Measurements from ENCODE around the gene MBD2. TPM values are rescaled to one million over a fixed set of nuclear protein-coding genes. Genes with fewer than 3 reads are reported as not detected.
"Not testable (repeated sequence)": the region's sequence is repeated elsewhere in the genome, so short reads cannot be mapped to it uniquely, and the experiment has no call there.

The MBD2 gene
- total RNA-seq, 1 experiment from 2014 or later, result 14.4 TPM

- DNase-seq (ENCODE audit: low spot score), result no peak
Observed at GRCh38 chr18:54150226-54150625, 74.2 kb downstream of the MBD2 start.

GRCh38 chr18:54149078-54149697 is 75.3 kb downstream of the MBD2 start:
- DNase-seq (ENCODE audit: low spot score), result peak; percentile 1

- no peak for DNase-seq (ENCODE audit: low spot score)
Observed at GRCh38 chr18:54148678-54149077, 75.8 kb downstream of the MBD2 start.

GRCh38 chr18:54148151-54148550 is 76.3 kb downstream of the MBD2 start:
- DNase-seq (ENCODE audit: low spot score), result no peak

GRCh38 chr18:54147439-54147838 is 77.0 kb downstream of the MBD2 start:
- no peak for DNase-seq (ENCODE audit: low spot score)

GRCh38 chr18:54141041-54141608 is 83.3 kb downstream of the MBD2 start:
- no peak for DNase-seq (ENCODE audit: low spot score)

- no peak for DNase-seq (ENCODE audit: low spot score)
Observed at GRCh38 chr18:54140641-54141040, 83.8 kb downstream of the MBD2 start.

GRCh38 chr18:54135216-54135615 is 89.3 kb downstream of the MBD2 start:
- no peak for DNase-seq (ENCODE audit: low spot score)

GRCh38 chr18:54134053-54134452 is 90.4 kb downstream of the MBD2 start:
- DNase-seq (ENCODE audit: low spot score), result no peak

GRCh38 chr18:54130631-54131030 is 93.8 kb downstream of the MBD2 start:
- no peak for DNase-seq (ENCODE audit: low spot score)

GRCh38 chr18:54130177-54130576 is 94.3 kb downstream of the MBD2 start:
- DNase-seq (ENCODE audit: low spot score), result no peak

- no peak for DNase-seq (ENCODE audit: low spot score)
Observed at GRCh38 chr18:54129448-54130067, 94.9 kb downstream of the MBD2 start.

- DNase-seq (ENCODE audit: low spot score), result peak; percentile 54
Observed at GRCh38 chr18:54127759-54128378, 96.6 kb downstream of the MBD2 start.

- no peak for DNase-seq (ENCODE audit: low spot score)
Observed at GRCh38 chr18:54125429-54125828, 99.0 kb downstream of the MBD2 start.

GRCh38 chr18:54123720-54124440 is 100.6 kb downstream of the MBD2 start:
- not testable (repeated sequence) for DNase-seq (ENCODE audit: low spot score)

GRCh38 chr18:54119524-54120019 is 104.9 kb downstream of the MBD2 start:
- peak; percentile 69 for DNase-seq (ENCODE audit: low spot score)

GRCh38 chr18:54117853-54118773 is 106.4 kb downstream of the MBD2 start:
- no peak for DNase-seq (ENCODE audit: low spot score)

- no peak for DNase-seq (ENCODE audit: low spot score)
Observed at GRCh38 chr18:54116541-54117257, 107.8 kb downstream of the MBD2 start.

GRCh38 chr18:54112356-54112755 is 112.1 kb downstream of the MBD2 start:
- DNase-seq (ENCODE audit: low spot score), result no peak

GRCh38 chr18:54109131-54109683 is 115.3 kb downstream of the MBD2 start:
- no peak for DNase-seq (ENCODE audit: low spot score)

Data from HT-29 (cell line).